ENCODE results near the gene UPP1. TPM values are rescaled to one million over a fixed set of nuclear protein-coding genes. Genes with fewer than 3 reads are reported as not detected.

Gene UPP1
- total RNA-seq, result 51.6 and 55.4 TPM in 2 replicates

GRCh38 chr7:48089046-48090003 is at the start of gene UPP1:
UPP1 (plus strand) TSS chr7:48089265; CDS start chr7:48094784, 5,519 bp downstream.
- Mint-ChIP-seq H3K36me3 (ENCODE audit: low read depth) (peaks cover 32% of the 10 kb centered on the region), H3K27ac (peak within 1 kb of the TSS; percentile 96), H3K4me1 (ENCODE audit: low read depth) (peaks cover 84% of the 10 kb centered on the region), H3K27me3 (ENCODE audit: insufficient read depth) (no peaks in the 10 kb centered on the region), H3K9me3 (no peaks in the 10 kb centered on the region), H3K4me3 (peak within 1 kb of the TSS; percentile 87)
- intact Hi-C loops (cut with micrococcal nuclease), result loop anchor here (1.0 to 5.0 kb wide), 5 partner anchors 8 to 607 kb away; partner anchors contain the start of gene HUS1
- DNase-seq (ENCODE audit: low spot score), result peak; percentile 47

- Mint-ChIP-seq H3K27ac (no peak overlapping the region), H3K27me3 (ENCODE audit: insufficient read depth) (peaks cover 23% of the 10 kb centered on the region), H3K36me3 (ENCODE audit: low read depth) (no peaks in the 10 kb centered on the region), H3K4me3 (peak overlapping the region; percentile 8), H3K9me3 (no peaks in the 10 kb centered on the region), H3K4me1 (ENCODE audit: low read depth) (peaks cover 45% of the 10 kb centered on the region)
- intact Hi-C loops (cut with micrococcal nuclease), result loop anchor here (1.0 kb wide), 1 partner anchor 44 kb away; no protein-coding TSS in a partner anchor
- no peak for DNase-seq (ENCODE audit: low spot score)
These were observed 48.0 kb upstream of the UPP1 start for GRCh38 chr7:48040944-48041652.

GRCh38 chr7:48041653-48041970 is 47.5 kb upstream of the UPP1 start:
- no peak for DNase-seq (ENCODE audit: low spot score)

GRCh38 chr7:48042216-48042615 is 46.8 kb upstream of the UPP1 start:
- Mint-ChIP-seq H3K27me3 (ENCODE audit: insufficient read depth) (peaks cover 16% of the 10 kb centered on the region), H3K4me3 (no peak overlapping the region), H3K36me3 (ENCODE audit: low read depth) (no peaks in the 10 kb centered on the region), H3K27ac (no peak overlapping the region), H3K4me1 (ENCODE audit: low read depth) (peaks cover 49% of the 10 kb centered on the region), H3K9me3 (no peaks in the 10 kb centered on the region)
- no peak for DNase-seq (ENCODE audit: low spot score)
- intact Hi-C loops (cut with micrococcal nuclease), result no loop called here

More at GRCh38 chr7:48041653-48041970, 47.5 kb upstream of the UPP1 start:
- Mint-ChIP-seq H3K27me3 (ENCODE audit: insufficient read depth) (peaks cover 22% of the 10 kb centered on the region), H3K9me3 (no peaks in the 10 kb centered on the region), H3K4me3 (no peak overlapping the region), H3K27ac (peak overlapping the region; percentile 36), H3K4me1 (ENCODE audit: low read depth) (peaks cover 48% of the 10 kb centered on the region), H3K36me3 (ENCODE audit: low read depth) (no peaks in the 10 kb centered on the region)
- intact Hi-C loops (cut with micrococcal nuclease), result loop anchor here (1.0 kb wide), 1 partner anchor 44 kb away; no protein-coding TSS in a partner anchor

GRCh38 chr7:48042636-48043035 is 46.4 kb upstream of the UPP1 start:
- no peaks in the 10 kb centered on the region for H3K9me3 Mint-ChIP-seq

GRCh38 chr7:48045195-48045765 is 43.8 kb upstream of the UPP1 start:
- Mint-ChIP-seq H3K36me3 (ENCODE audit: low read depth) (no peaks in the 10 kb centered on the region), H3K9me3 (no peaks in the 10 kb centered on the region), H3K4me1 (ENCODE audit: low read depth) (peaks cover 48% of the 10 kb centered on the region), H3K27ac (no peak overlapping the region), H3K4me3 (no peak overlapping the region), H3K27me3 (ENCODE audit: insufficient read depth) (peaks cover 3% of the 10 kb centered on the region)
- intact Hi-C loops (cut with micrococcal nuclease), result no loop called here
- DNase-seq (ENCODE audit: low spot score), result no peak

More at GRCh38 chr7:48042636-48043035, 46.4 kb upstream of the UPP1 start:
- Mint-ChIP-seq H3K27ac (no peak overlapping the region), H3K36me3 (ENCODE audit: low read depth) (no peaks in the 10 kb centered on the region), H3K27me3 (ENCODE audit: insufficient read depth) (peaks cover 13% of the 10 kb centered on the region), H3K4me3 (no peak overlapping the region), H3K4me1 (ENCODE audit: low read depth) (peaks cover 49% of the 10 kb centered on the region)
- no peak for DNase-seq (ENCODE audit: low spot score)
- intact Hi-C loops (cut with micrococcal nuclease), result no loop called here

- Mint-ChIP-seq H3K4me1 (ENCODE audit: low read depth) (peaks cover 36% of the 10 kb centered on the region), H3K27ac (no peak overlapping the region), H3K36me3 (ENCODE audit: low read depth) (no peaks in the 10 kb centered on the region), H3K9me3 (no peaks in the 10 kb centered on the region), H3K4me3 (no peak overlapping the region), H3K27me3 (ENCODE audit: insufficient read depth) (peaks cover 3% of the 10 kb centered on the region)
- intact Hi-C loops (cut with micrococcal nuclease), result no loop called here
- DNase-seq (ENCODE audit: low spot score), result no peak
These were observed 42.6 kb upstream of the UPP1 start for GRCh38 chr7:48046458-48046857.

- DNase-seq (ENCODE audit: low spot score), result no peak
- Mint-ChIP-seq H3K27me3 (ENCODE audit: insufficient read depth) (peaks cover 5% of the 10 kb centered on the region), H3K36me3 (ENCODE audit: low read depth) (no peaks in the 10 kb centered on the region), H3K27ac (no peak overlapping the region), H3K9me3 (no peaks in the 10 kb centered on the region), H3K4me3 (no peak overlapping the region), H3K4me1 (ENCODE audit: low read depth) (peaks cover 21% of the 10 kb centered on the region)
- intact Hi-C loops (cut with micrococcal nuclease), result no loop called here
These were observed 41.0 kb upstream of the UPP1 start for GRCh38 chr7:48048113-48048512.

GRCh38 chr7:48049850-48050249 is 39.2 kb upstream of the UPP1 start:
- Mint-ChIP-seq H3K4me1 (ENCODE audit: low read depth) (peaks cover 19% of the 10 kb centered on the region), H3K27me3 (ENCODE audit: insufficient read depth) (peaks cover 5% of the 10 kb centered on the region), H3K4me3 (no peak overlapping the region), H3K9me3 (no peaks in the 10 kb centered on the region), H3K27ac (no peak overlapping the region), H3K36me3 (ENCODE audit: low read depth) (no peaks in the 10 kb centered on the region)
- no peak for DNase-seq (ENCODE audit: low spot score)
- intact Hi-C loops (cut with micrococcal nuclease), result no loop called here

GRCh38 chr7:48052748-48053147 is 36.3 kb upstream of the UPP1 start:
- DNase-seq (ENCODE audit: low spot score), result no peak
- no peak overlapping the region for H3K27ac Mint-ChIP-seq
- no peaks in the 10 kb centered on the region for H3K36me3 Mint-ChIP-seq (ENCODE audit: low read depth)
- H3K4me1 Mint-ChIP-seq (ENCODE audit: low read depth), result no peaks in the 10 kb centered on the region
- no peak overlapping the region for H3K4me3 Mint-ChIP-seq
- H3K9me3 Mint-ChIP-seq, result peaks cover 10% of the 10 kb centered on the region
- H3K27me3 Mint-ChIP-seq (ENCODE audit: insufficient read depth), result peaks cover 11% of the 10 kb centered on the region
- intact Hi-C loops (cut with micrococcal nuclease), result no loop called here

GRCh38 chr7:48053736-48054135 is 35.3 kb upstream of the UPP1 start:
- intact Hi-C loops (cut with micrococcal nuclease), result no loop called here
- Mint-ChIP-seq H3K4me1 (ENCODE audit: low read depth) (no peaks in the 10 kb centered on the region), H3K4me3 (no peak overlapping the region), H3K9me3 (peaks cover 10% of the 10 kb centered on the region), H3K36me3 (ENCODE audit: low read depth) (no peaks in the 10 kb centered on the region), H3K27ac (no peak overlapping the region), H3K27me3 (ENCODE audit: insufficient read depth) (peaks cover 18% of the 10 kb centered on the region)
- DNase-seq (ENCODE audit: low spot score), result no peak

GRCh38 chr7:48058990-48059389 is 30.1 kb upstream of the UPP1 start:
- Mint-ChIP-seq H3K27ac (no peak overlapping the region), H3K36me3 (ENCODE audit: low read depth) (no peaks in the 10 kb centered on the region), H3K4me1 (ENCODE audit: low read depth) (no peaks in the 10 kb centered on the region), H3K4me3 (no peak overlapping the region), H3K27me3 (ENCODE audit: insufficient read depth) (peaks cover 25% of the 10 kb centered on the region), H3K9me3 (peaks cover 18% of the 10 kb centered on the region)
- intact Hi-C loops (cut with micrococcal nuclease), result no loop called here
- no peak for DNase-seq (ENCODE audit: low spot score)

- Mint-ChIP-seq H3K27ac (no peak overlapping the region), H3K4me3 (no peak overlapping the region), H3K36me3 (ENCODE audit: low read depth) (no peaks in the 10 kb centered on the region), H3K9me3 (peaks cover 19% of the 10 kb centered on the region), H3K27me3 (ENCODE audit: insufficient read depth) (peaks cover 25% of the 10 kb centered on the region), H3K4me1 (ENCODE audit: low read depth) (no peaks in the 10 kb centered on the region)
- intact Hi-C loops (cut with micrococcal nuclease), result no loop called here
- no peak for DNase-seq (ENCODE audit: low spot score)
These were observed 29.4 kb upstream of the UPP1 start for GRCh38 chr7:48059706-48060105.
